ENCODE results near the gene TTC39A.
A peak's percentile ranks its signal among the peaks of the same experiment; 100 is the strongest.

TTC39A gene

GRCh38 chr1:51330331-51331201, at the start of gene TTC39A:
TTC39A (minus strand) TSS chr1:51330562; CDS start chr1:51330477, 85 bp downstream.
- Histone ChIP-seq H3K9me3 (ENCODE audit: control insufficient read depth, insufficient read depth, low read length) (no peaks in the 10 kb centered on the region), H3K9ac (ENCODE audit: low read depth, low read length) (peak within 1 kb of the TSS; percentile 70), H3K4me1 (ENCODE audit: insufficient read depth, low read length) (peaks cover 13% of the 10 kb centered on the region; the same call in 1 of the 2 replicates), H3K36me3 (ENCODE audit: insufficient read depth, low read length) (no peaks in the 10 kb centered on the region)

DNA sequence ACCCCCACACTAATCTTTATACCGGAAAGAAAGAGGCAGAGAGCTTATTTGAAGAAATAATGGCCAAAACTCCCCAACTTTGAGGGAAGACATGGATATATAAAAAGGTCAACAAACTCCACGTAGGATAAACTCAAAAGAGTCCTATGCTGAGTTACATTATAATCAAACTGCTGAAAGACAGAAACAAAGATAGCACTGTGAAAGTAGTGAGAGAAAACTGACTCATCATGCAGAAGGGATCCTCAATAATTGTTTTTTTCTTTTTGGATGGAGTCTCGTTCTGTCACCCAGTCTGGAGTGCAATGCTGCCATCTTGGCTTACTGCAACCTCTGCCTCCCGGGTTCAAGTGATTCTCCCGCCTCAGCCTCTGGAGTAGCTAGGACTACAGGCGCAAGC, 48.5 kb upstream of the TTC39A start:
- no peaks in the 10 kb centered on the region for H3K9me3 ChIP-seq (ENCODE audit: control insufficient read depth, insufficient read depth, low read length)
- H3K36me3 ChIP-seq (ENCODE audit: insufficient read depth, low read length) = peaks cover 3% of the 10 kb centered on the region; the same call in 1 of the 2 replicates
- no peaks in the 10 kb centered on the region for H3K4me1 ChIP-seq (ENCODE audit: insufficient read depth, low read length)
- no peak overlapping the region for H3K9ac ChIP-seq (ENCODE audit: low read depth, low read length)

- Histone ChIP-seq H3K9me3 (ENCODE audit: control insufficient read depth, insufficient read depth, low read length) (no peaks in the 10 kb centered on the region), H3K9ac (ENCODE audit: low read depth, low read length) (no peak overlapping the region), H3K4me1 (ENCODE audit: insufficient read depth, low read length) (no peaks in the 10 kb centered on the region), H3K36me3 (ENCODE audit: insufficient read depth, low read length) (peaks cover 9% of the 10 kb centered on the region)
These were observed 43.5 kb upstream of the TTC39A start for GRCh38 chr1:51373898-51374297.

DNA sequence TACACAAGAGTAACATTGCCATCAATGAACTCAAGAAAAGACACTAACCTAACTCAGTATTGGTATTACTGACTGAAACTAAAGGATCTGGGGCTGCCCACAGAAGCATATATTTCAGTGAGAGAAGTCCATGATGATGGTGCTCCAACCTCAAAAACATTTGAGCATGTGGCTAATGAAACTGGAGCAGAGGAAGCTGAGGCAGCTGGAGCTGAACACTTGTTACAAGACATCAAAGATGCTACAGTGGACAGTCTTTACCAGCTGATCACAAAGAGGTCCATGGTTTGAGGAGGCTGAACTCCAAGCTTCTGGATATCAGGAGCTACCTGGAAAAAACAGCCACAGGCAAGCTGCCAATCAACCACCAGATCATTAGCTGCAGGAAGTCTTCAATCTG, 42.2 kb upstream of the TTC39A start:
- Histone ChIP-seq H3K36me3 (ENCODE audit: insufficient read depth, low read length) (peaks cover 9% of the 10 kb centered on the region), H3K4me1 (ENCODE audit: insufficient read depth, low read length) (no peaks in the 10 kb centered on the region), H3K9me3 (ENCODE audit: control insufficient read depth, insufficient read depth, low read length) (no peaks in the 10 kb centered on the region), H3K9ac (ENCODE audit: low read depth, low read length) (no peak overlapping the region)

- no peak overlapping the region for H3K9ac ChIP-seq (ENCODE audit: low read depth, low read length)
- H3K36me3 ChIP-seq (ENCODE audit: insufficient read depth, low read length) = peaks cover 5% of the 10 kb centered on the region; the same call in 1 of the 2 replicates
- no peaks in the 10 kb centered on the region for H3K4me1 ChIP-seq (ENCODE audit: insufficient read depth, low read length)
- no peaks in the 10 kb centered on the region for H3K9me3 ChIP-seq (ENCODE audit: control insufficient read depth, insufficient read depth, low read length)
These were observed 38.8 kb upstream of the TTC39A start for GRCh38 chr1:51369171-51369570.

- no peaks in the 10 kb centered on the region for H3K9me3 ChIP-seq (ENCODE audit: control insufficient read depth, insufficient read depth, low read length)
- H3K9ac ChIP-seq (ENCODE audit: low read depth, low read length) = no peak overlapping the region
- H3K36me3 ChIP-seq (ENCODE audit: insufficient read depth, low read length) = no peaks in the 10 kb centered on the region
- H3K4me1 ChIP-seq (ENCODE audit: insufficient read depth, low read length) = no peaks in the 10 kb centered on the region
These were observed 35.4 kb upstream of the TTC39A start for GRCh38 chr1:51365774-51366173.

DNA sequence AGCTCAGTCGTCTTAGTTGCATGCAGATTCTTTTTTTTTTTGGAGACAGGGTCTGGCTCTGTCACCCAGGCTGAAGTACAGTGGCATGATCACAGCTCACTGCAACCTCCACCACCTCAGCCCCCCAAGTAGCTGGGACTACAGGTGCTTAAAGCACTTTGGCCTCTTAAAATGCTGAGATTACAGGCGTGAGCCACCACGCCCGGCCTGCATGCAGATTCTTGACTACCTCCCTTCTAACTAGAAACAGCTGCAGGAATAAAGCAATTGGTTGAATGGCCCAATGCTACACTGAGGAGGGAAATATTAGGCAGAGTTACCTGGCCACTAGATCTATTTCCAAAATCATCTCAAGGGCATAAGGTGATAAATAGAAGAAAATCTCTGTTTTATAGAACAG, 29.5 kb upstream of the TTC39A start:
- Histone ChIP-seq H3K4me1 (ENCODE audit: insufficient read depth, low read length) (no peaks in the 10 kb centered on the region), H3K9ac (ENCODE audit: low read depth, low read length) (no peak overlapping the region), H3K36me3 (ENCODE audit: insufficient read depth, low read length) (peaks cover 4% of the 10 kb centered on the region; the same call in 1 of the 2 replicates), H3K9me3 (ENCODE audit: control insufficient read depth, insufficient read depth, low read length) (no peaks in the 10 kb centered on the region)

- peaks cover 4% of the 10 kb centered on the region; the same call in 1 of the 2 replicates for H3K36me3 ChIP-seq (ENCODE audit: insufficient read depth, low read length)
- no peak overlapping the region for H3K9ac ChIP-seq (ENCODE audit: low read depth, low read length)
- H3K4me1 ChIP-seq (ENCODE audit: insufficient read depth, low read length) = no peaks in the 10 kb centered on the region
- H3K9me3 ChIP-seq (ENCODE audit: control insufficient read depth, insufficient read depth, low read length) = no peaks in the 10 kb centered on the region
These were observed 25.0 kb upstream of the TTC39A start for GRCh38 chr1:51355382-51355781.

DNA sequence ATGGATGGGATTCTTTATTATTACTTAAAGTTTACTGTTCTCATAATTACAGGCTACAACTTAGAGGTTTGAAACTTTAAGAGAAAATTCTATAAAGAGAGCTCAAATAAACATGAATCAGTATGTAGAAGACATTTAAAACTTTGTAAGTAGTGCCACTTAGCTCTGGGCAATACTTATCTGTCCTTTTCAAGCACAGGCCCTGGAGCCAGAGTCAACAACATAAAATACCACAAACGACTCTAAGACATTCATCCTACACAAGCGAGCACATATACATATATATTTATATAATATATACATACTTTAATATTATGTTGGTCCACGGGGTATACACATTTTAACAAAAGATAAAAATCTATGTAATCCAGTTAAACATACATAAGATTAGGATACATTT, 24.1 kb upstream of the TTC39A start:
- Histone ChIP-seq H3K36me3 (ENCODE audit: insufficient read depth, low read length) (no peaks in the 10 kb centered on the region), H3K9me3 (ENCODE audit: control insufficient read depth, insufficient read depth, low read length) (no peaks in the 10 kb centered on the region), H3K4me1 (ENCODE audit: insufficient read depth, low read length) (no peaks in the 10 kb centered on the region), H3K9ac (ENCODE audit: low read depth, low read length) (no peak overlapping the region)

- Histone ChIP-seq H3K4me1 (ENCODE audit: insufficient read depth, low read length) (no peaks in the 10 kb centered on the region), H3K36me3 (ENCODE audit: insufficient read depth, low read length) (no peaks in the 10 kb centered on the region), H3K9ac (ENCODE audit: low read depth, low read length) (no peak overlapping the region), H3K9me3 (ENCODE audit: control insufficient read depth, insufficient read depth, low read length) (no peaks in the 10 kb centered on the region)
These were observed 21.5 kb upstream of the TTC39A start for GRCh38 chr1:51351907-51352306.

GRCh38 chr1:51349862-51350261, 19.5 kb upstream of the TTC39A start:
- Histone ChIP-seq H3K9me3 (ENCODE audit: control insufficient read depth, insufficient read depth, low read length) (no peaks in the 10 kb centered on the region), H3K9ac (ENCODE audit: low read depth, low read length) (no peak overlapping the region), H3K4me1 (ENCODE audit: insufficient read depth, low read length) (peaks cover 5% of the 10 kb centered on the region; the same call in 1 of the 2 replicates), H3K36me3 (ENCODE audit: insufficient read depth, low read length) (no peaks in the 10 kb centered on the region)

DNA sequence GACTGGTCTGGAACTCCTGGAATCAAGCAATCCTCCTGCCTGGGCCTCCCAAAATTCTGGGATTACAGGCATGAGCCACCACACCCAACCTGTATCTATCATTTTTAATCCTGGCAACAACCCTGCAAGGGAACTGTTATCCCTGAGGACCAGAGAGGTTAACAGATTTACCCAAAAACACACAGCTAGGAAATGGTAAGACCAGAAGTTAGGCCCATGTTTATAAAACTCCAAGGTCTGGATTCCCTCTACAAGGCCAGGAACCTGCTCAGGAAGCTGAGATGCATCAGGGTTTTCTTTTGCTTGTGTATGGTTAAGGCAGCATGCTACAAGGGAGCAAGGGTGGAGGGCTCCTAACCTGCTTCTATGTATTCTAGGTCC, 17.8 kb upstream of the TTC39A start:
- H3K9me3 ChIP-seq (ENCODE audit: control insufficient read depth, insufficient read depth, low read length) = no peaks in the 10 kb centered on the region
- no peak overlapping the region for H3K9ac ChIP-seq (ENCODE audit: low read depth, low read length)
- H3K36me3 ChIP-seq (ENCODE audit: insufficient read depth, low read length) = no peaks in the 10 kb centered on the region
- H3K4me1 ChIP-seq (ENCODE audit: insufficient read depth, low read length) = peaks cover 5% of the 10 kb centered on the region; the same call in 1 of the 2 replicates

DNA sequence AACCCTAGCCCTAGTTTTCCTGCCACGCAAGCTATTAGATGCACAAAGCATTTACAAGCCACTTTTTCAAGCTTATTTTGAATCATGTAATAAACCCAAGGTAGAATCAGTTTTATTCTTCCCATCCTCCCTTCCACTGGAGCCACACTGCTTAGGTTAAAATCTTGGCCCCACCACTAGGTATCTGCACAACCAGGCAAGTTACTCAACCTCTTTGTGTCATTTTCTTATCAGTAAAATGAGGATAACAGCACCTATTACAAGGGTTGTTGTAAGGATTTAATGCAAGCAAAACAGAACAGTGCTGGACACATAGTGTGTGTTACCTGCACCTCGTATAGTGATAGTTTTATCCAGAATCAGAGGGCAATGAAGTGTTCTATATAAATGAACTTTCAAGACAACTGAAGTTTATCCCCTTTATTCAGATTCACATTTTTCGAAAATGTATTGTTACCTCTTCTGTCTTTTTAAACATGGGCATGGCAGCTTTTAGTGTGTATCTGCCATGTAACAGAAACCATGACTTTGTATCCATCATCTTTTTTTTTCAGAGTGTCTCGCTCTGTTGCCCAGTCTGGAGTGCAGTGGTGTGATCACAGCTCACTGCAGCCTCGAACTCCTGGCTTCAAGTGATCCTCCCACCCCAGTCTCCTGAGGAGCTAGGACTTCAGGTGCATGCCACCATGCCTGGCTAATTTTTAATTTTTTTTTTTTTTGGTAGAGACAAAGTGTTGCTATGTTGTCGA, 17.2 kb upstream of the TTC39A start:
- peaks cover 5% of the 10 kb centered on the region; the same call in 1 of the 2 replicates for H3K4me1 ChIP-seq (ENCODE audit: insufficient read depth, low read length)
- no peak overlapping the region for H3K9ac ChIP-seq (ENCODE audit: low read depth, low read length)
- H3K9me3 ChIP-seq (ENCODE audit: control insufficient read depth, insufficient read depth, low read length) = no peaks in the 10 kb centered on the region
- no peaks in the 10 kb centered on the region for H3K36me3 ChIP-seq (ENCODE audit: insufficient read depth, low read length)

DNA sequence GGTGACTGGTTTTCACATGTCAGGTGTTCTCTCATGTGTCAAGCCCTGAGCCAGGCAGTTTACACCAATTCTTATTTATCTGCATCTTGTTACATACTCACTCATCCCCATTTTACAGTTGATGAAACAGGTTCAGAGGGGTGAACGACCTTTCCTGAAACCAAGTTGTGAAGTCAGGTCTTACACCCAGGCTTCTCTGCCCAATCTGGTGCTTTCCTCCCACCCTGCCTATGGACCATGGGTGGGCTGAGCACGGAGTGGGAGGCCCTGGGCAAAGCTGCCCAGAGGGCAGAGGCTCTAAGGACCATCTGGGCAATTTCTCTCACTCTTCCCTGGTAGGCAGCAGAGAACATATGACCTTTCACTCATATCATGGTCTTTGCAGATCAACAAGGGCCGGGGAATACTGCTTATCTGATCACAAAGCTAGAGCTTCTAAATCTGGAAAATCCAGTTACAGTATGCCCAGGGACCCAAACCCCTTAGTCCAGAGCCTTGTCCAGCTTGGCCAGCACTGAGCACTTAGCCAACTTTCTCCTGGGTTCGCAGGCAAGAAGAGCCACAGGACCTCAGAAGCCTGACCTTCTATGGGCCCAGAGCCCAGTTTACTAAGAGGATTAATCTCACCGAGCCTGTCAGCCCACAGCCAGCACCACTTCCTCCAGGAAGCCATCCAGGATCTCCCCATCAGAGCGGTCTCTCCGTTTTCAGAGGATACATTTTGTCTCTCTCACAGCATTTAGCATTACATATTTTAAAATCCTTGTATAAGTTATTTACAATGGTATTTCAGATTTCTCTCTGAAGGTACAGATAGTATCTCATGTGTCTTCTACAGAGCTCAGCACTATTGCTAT, 16.0 kb upstream of the TTC39A start:
- Histone ChIP-seq H3K36me3 (ENCODE audit: insufficient read depth, low read length) (no peaks in the 10 kb centered on the region), H3K9ac (ENCODE audit: low read depth, low read length) (no peak overlapping the region), H3K9me3 (ENCODE audit: control insufficient read depth, insufficient read depth, low read length) (no peaks in the 10 kb centered on the region), H3K4me1 (ENCODE audit: insufficient read depth, low read length) (peaks cover 5% of the 10 kb centered on the region; the same call in 1 of the 2 replicates)

Data from ES-I3 (cell line).